Left ventricle myocardium inferior (tissue), 1 donor: ENCODE measurements around the gene RAB11A. TPM values are rescaled to one million over a fixed set of nuclear protein-coding genes. Genes with fewer than 3 reads are reported as not detected.

Experiments used
- DNase-seq: peaks from one replicate; pipeline ENCODE4 v3.0.0-alpha.2; 2020
- H3K27ac ChIP-seq: fragments of 200-600 bp; replicated peaks from 2 replicates; pipeline ENCODE4 v1.8.0; 2021
- H3K27me3 ChIP-seq: fragments of 200-600 bp; 2 replicates; pipeline ENCODE4 v1.8.0; 2021; ENCODE audit warnings: low read depth
- H3K36me3 ChIP-seq: fragments of 200-600 bp; 2 replicates; pipeline ENCODE4 v1.8.0; 2021
- H3K4me1 ChIP-seq: fragments of 200-600 bp; 2 replicates; pipeline ENCODE4 v1.8.0; 2021
- H3K4me3 ChIP-seq: fragments of 200-600 bp; 2 replicates; pipeline ENCODE4 v1.8.0; 2021; ENCODE audit warnings: mild to moderate bottlenecking, moderate library complexity
- H3K9me3 ChIP-seq: fragments of 200-600 bp; replicated peaks from 2 replicates; pipeline ENCODE4 v1.8.0; 2021
- intact Hi-C: fragments of 100-400 bp; cut with micrococcal nuclease; formaldehyde crosslinking; loops from one replicate; pipeline ENCODE4 v1.11.0; 2022
- total RNA-seq: library from RNA; stranded (reverse); fragmentation: NEBNext Ultra II Directional; extraction: Animal tissue kit (Norgen Biotek cat#: 25700); gene quantifications from one replicate; pipeline ENCODE4 v1.2.1, GENCODE V29; 2021
- TF ChIP-seq, protein P1 (sequence below): fragments of 200-600 bp; IDR thresholded peaks from 2 replicates; pipeline ENCODE4 v1.8.0; 2021; ENCODE audit warnings: antibody characterized with exemption, mild to moderate bottlenecking, borderline replicate concordance
- donor health status: DM: no; HTN: yes; CAD: no; lungs with severe emphysema.

Gene RAB11A
- total RNA-seq, 1 donor from 2014 or later, result 146 TPM

GRCh38 chr15:65925338-65925737 is 56.0 kb downstream of the RAB11A start:
- Histone ChIP-seq H3K4me1 (peaks cover 12% of the 10 kb centered on the region), H3K4me3 (no peak overlapping the region), H3K27ac (no peak overlapping the region), H3K9me3 (no peaks in the 10 kb centered on the region), H3K36me3 (no peaks in the 10 kb centered on the region), H3K27me3 (no peaks in the 10 kb centered on the region)
- intact Hi-C loops, result no loop called here
- DNase-seq, result no peak
- TF ChIP-seq, protein P1, sequence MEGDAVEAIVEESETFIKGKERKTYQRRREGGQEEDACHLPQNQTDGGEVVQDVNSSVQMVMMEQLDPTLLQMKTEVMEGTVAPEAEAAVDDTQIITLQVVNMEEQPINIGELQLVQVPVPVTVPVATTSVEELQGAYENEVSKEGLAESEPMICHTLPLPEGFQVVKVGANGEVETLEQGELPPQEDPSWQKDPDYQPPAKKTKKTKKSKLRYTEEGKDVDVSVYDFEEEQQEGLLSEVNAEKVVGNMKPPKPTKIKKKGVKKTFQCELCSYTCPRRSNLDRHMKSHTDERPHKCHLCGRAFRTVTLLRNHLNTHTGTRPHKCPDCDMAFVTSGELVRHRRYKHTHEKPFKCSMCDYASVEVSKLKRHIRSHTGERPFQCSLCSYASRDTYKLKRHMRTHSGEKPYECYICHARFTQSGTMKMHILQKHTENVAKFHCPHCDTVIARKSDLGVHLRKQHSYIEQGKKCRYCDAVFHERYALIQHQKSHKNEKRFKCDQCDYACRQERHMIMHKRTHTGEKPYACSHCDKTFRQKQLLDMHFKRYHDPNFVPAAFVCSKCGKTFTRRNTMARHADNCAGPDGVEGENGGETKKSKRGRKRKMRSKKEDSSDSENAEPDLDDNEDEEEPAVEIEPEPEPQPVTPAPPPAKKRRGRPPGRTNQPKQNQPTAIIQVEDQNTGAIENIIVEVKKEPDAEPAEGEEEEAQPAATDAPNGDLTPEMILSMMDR, result no peak

DNA sequence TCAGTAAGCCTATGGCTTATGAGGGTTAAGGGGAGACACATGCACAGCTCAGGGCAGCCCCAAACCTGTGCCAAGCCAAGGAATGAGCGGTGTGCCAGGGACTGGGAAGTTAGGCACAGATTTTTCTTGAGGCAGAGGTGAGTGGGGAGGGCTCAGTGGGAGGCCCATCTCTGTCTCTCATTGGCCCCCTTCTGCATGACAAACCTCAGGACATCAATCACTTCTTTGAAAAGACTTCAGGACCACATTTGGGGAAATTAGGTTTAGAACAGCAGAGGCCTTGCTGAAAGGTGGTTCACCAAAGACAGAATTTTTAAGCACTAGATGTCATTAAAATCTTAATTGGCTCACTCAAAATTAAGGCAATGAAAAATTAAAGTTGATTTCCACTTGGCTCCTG is 57.2 kb downstream of the RAB11A start:
- Histone ChIP-seq H3K4me3 (no peak overlapping the region), H3K27me3 (no peaks in the 10 kb centered on the region), H3K36me3 (no peaks in the 10 kb centered on the region), H3K9me3 (no peaks in the 10 kb centered on the region), H3K27ac (no peak overlapping the region), H3K4me1 (peaks cover 6% of the 10 kb centered on the region)
- DNase-seq, result no peak
- intact Hi-C loops, result no loop called here
- TF ChIP-seq, protein P1, result no peak

DNA sequence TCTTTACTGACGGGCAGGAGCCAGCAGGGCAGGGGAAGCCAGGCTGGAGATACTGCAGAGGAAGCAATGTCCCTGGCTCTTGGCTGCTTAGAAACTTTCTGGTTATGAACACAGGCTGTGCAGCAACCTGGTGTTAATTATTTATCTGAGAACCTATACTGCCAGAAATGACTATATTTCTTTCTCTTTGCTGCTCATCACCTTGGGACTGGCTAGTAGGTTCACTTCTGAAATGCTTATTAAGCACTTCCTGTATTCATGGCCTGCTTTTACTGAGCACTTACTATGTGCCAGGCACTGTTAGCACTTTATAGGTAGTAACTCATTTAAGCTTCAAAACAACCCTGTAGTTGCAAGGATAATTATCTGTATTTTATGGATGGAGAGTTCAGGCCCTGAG is 57.6 kb downstream of the RAB11A start:
- Histone ChIP-seq H3K27me3 (no peaks in the 10 kb centered on the region), H3K27ac (no peak overlapping the region), H3K4me1 (peaks cover 2% of the 10 kb centered on the region), H3K9me3 (no peaks in the 10 kb centered on the region), H3K4me3 (no peak overlapping the region), H3K36me3 (no peaks in the 10 kb centered on the region)
- DNase-seq, result no peak
- intact Hi-C loops, result no loop called here
- TF ChIP-seq, protein P1, result no peak

GRCh38 chr15:65927545-65927944 is 58.3 kb downstream of the RAB11A start:
- H3K4me3 ChIP-seq, result no peak overlapping the region
- intact Hi-C loops, result no loop called here
- TF ChIP-seq, protein P1, result peak; percentile 14
- no peaks in the 10 kb centered on the region for H3K4me1 ChIP-seq
- H3K27me3 ChIP-seq, result no peaks in the 10 kb centered on the region
- no peaks in the 10 kb centered on the region for H3K9me3 ChIP-seq
- H3K27ac ChIP-seq, result no peak overlapping the region
- DNase-seq, result no peak
- no peaks in the 10 kb centered on the region for H3K36me3 ChIP-seq

DNA sequence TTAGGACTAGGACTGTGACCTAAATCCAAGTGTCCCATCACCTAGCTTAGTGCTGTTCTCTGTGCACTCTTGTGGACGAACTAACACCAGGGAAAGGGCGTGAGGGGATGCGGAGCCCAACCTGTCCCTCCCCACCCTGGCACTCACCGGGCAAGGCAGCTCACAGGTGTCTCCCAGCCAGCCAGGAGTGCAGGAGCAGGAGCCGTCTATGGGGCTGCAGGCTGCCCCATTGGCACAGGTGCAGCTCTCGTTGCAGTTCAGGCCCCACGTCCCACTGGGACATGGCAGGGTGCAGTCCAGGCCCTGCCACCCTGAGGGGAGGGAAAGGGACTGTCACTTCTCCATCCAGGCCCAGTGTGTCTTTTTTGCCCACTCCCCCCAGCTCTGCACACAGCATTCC is 60.3 kb downstream of the RAB11A start:
- H3K4me3 ChIP-seq, result no peak overlapping the region
- intact Hi-C loops, result no loop called here
- no peaks in the 10 kb centered on the region for H3K4me1 ChIP-seq
- no peak overlapping the region for H3K27ac ChIP-seq
- no peaks in the 10 kb centered on the region for H3K36me3 ChIP-seq
- no peaks in the 10 kb centered on the region for H3K9me3 ChIP-seq
- no peak for DNase-seq
- TF ChIP-seq, protein P1, result no peak
- no peaks in the 10 kb centered on the region for H3K27me3 ChIP-seq

DNA sequence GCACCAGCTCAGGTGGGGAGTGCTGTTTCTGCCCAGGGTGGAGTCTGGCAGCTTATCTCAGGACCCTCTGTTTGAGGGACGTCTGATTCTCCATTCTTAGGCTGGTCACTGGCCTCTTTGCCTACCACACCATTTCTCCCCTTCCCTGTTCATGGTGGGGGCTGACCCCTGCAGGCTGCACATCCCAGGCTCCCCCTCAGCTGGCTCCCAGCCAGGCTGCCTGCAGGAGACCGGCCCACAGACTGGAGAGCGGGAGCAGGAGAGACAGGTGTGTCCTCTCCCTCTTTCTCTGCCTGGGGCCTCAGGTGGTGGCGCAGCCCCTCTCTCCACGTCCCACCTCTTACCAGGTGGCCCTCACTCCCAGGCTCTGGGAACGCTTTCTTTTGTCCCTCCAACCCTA is 60.8 kb downstream of the RAB11A start:
- Histone ChIP-seq H3K4me3 (no peak overlapping the region), H3K36me3 (no peaks in the 10 kb centered on the region), H3K27ac (no peak overlapping the region), H3K9me3 (no peaks in the 10 kb centered on the region), H3K27me3 (no peaks in the 10 kb centered on the region), H3K4me1 (no peaks in the 10 kb centered on the region)
- TF ChIP-seq, protein P1, result no peak
- DNase-seq, result no peak
- intact Hi-C loops, result no loop called here
